HG03575 (cell line): ENCODE results near the gene ENTPD3.

Experiments used
- ATAC-seq: cut with Tn5 transposase; IDR thresholded peaks from one replicate; pipeline ENCODE4 v1.9.1; 2021; ENCODE audit not compliant: unreplicated experiment, insufficient number of reproducible peaks, low FRiP score; ENCODE audit errors: extremely low read depth

Gene ENTPD3

GRCh38 chr3:40397912-40398311, 10.9 kb downstream of the ENTPD3 start:
- ATAC-seq, result no peak

- no peak for ATAC-seq
These were observed 11.4 kb downstream of the ENTPD3 start for GRCh38 chr3:40398346-40398745.

- ATAC-seq, result no peak
These were observed 17.7 kb downstream of the ENTPD3 start for GRCh38 chr3:40404591-40405198.

GRCh38 chr3:40407007-40407406, 20.0 kb downstream of the ENTPD3 start:
- ATAC-seq, result no peak

- ATAC-seq, result no peak
These were observed 20.6 kb downstream of the ENTPD3 start for GRCh38 chr3:40407611-40408010.

- ATAC-seq, result no peak
These were observed 27.3 kb downstream of the ENTPD3 start for GRCh38 chr3:40414270-40414669.

GRCh38 chr3:40417845-40418543, 31.0 kb downstream of the ENTPD3 start:
- no peak for ATAC-seq

GRCh38 chr3:40422861-40423260, 35.9 kb downstream of the ENTPD3 start:
- no peak for ATAC-seq

- ATAC-seq, result no peak
These were observed 40.2 kb downstream of the ENTPD3 start for GRCh38 chr3:40427045-40427669.

- no peak for ATAC-seq
These were observed 45.8 kb downstream of the ENTPD3 start for GRCh38 chr3:40432793-40433192.

GRCh38 chr3:40437889-40438288, 50.9 kb downstream of the ENTPD3 start:
- ATAC-seq, result no peak

- ATAC-seq, result no peak
These were observed 58.1 kb downstream of the ENTPD3 start for GRCh38 chr3:40445062-40445461.

GRCh38 chr3:40445880-40446279, 58.9 kb downstream of the ENTPD3 start:
- ATAC-seq, result no peak

GRCh38 chr3:40450438-40450837, 63.5 kb downstream of the ENTPD3 start:
- ATAC-seq, result no peak

GRCh38 chr3:40451551-40451950, 64.6 kb downstream of the ENTPD3 start:
- no peak for ATAC-seq

- no peak for ATAC-seq
These were observed 65.1 kb downstream of the ENTPD3 start for GRCh38 chr3:40452057-40452456.

- ATAC-seq, result no peak
These were observed 65.5 kb downstream of the ENTPD3 start for GRCh38 chr3:40452562-40452875.

- ATAC-seq, result peak; percentile 91
These were observed 66.1 kb downstream of the ENTPD3 start for GRCh38 chr3:40452876-40453730.

GRCh38 chr3:40453933-40454332, 66.9 kb downstream of the ENTPD3 start:
- no peak for ATAC-seq

GRCh38 chr3:40455328-40455727, 68.3 kb downstream of the ENTPD3 start:
- ATAC-seq, result no peak
